Measurements from ENCODE around the gene ARPC1B. TPM values are rescaled to one million over a fixed set of nuclear protein-coding genes. Genes with fewer than 3 reads are reported as not detected.
A peak's percentile ranks its signal among the peaks of the same experiment; 100 is the strongest.

The ARPC1B gene
- total and polyA plus RNA-seq, 9 of the 15 experiments (the other 6 are each of a cell fraction or from before 2014, with no cell fraction given), result 6.7 to 357 (median 211) TPM

GRCh38 chr7:99407872-99408378, 33.4 kb downstream of the ARPC1B start (continued):
- TF ChIP-seq ZBTB9 (CRISPR knock-in tag; IDR thresholded peaks at IDR 0.05) (no peak), BRF1 (IDR thresholded peaks at IDR 0.05; ENCODE audit: borderline replicate concordance, extremely low read depth, insufficient read length) (no peak), HES1 (IDR thresholded peaks at IDR 0.05; ENCODE audit: low read depth) (no peak), NEUROD1 (IDR thresholded peaks at IDR 0.05; ENCODE audit: borderline replicate concordance, low read depth, low read length, partially characterized antibody) (no peak), ZNF561 (CRISPR knock-in tag; conservative IDR thresholded peaks at IDR 0.05) (no peak), ZNF165 (CRISPR knock-in tag; IDR thresholded peaks at IDR 0.05; ENCODE audit: borderline replicate concordance) (0 out of 2 replicates have a peak, but pooled peaks have one; percentile 66), MLX (CRISPR knock-in tag; conservative IDR thresholded peaks at IDR 0.05) (no peak), SMAD2 (IDR thresholded peaks at IDR 0.05; ENCODE audit: low read depth, low read length) (no peak), ZNF140 (CRISPR knock-in tag; IDR thresholded peaks at IDR 0.05) (no peak), IRF2 (CRISPR knock-in tag; IDR thresholded peaks at IDR 0.05) (no peak), ZMIZ1 (IDR thresholded peaks at IDR 0.05; ENCODE audit: low read depth in 2 of 2, low read length in 2 of 2) (no peak), PATZ1 (CRISPR knock-in tag; IDR thresholded peaks at IDR 0.05; ENCODE audit: borderline replicate concordance) (no peak), FOXJ2 (tag; IDR thresholded peaks at IDR 0.05) (no peak), ETV1 (tag; conservative IDR thresholded peaks at IDR 0.05; ENCODE audit: low read depth) (no peak), KDM1A (IDR thresholded peaks at IDR 0.05) (no peak), HDAC8 (tag; IDR thresholded peaks at IDR 0.05) (no peak), CC2D1A (IDR thresholded peaks at IDR 0.05) (no peak), SMARCA4 (IDR thresholded peaks at IDR 0.05) (0 out of 2 replicates have a peak, but pooled peaks have one; percentile 53), EP300 (IDR thresholded peaks at IDR 0.05; ENCODE audit: low read length) (no peak), SMARCC2 (IDR thresholded peaks at IDR 0.05; ENCODE audit: low read depth) (no peak), HDGF (IDR thresholded peaks at IDR 0.05) (no peak)

Measured in K562 (cell line).